D721Med (cell line): ENCODE data around the gene CFAP57.

Source experiments
- DNase-seq: peaks from one replicate; pipeline ENCODE4 v3.0.0; 2011; ENCODE audit warnings: low spot score; ENCODE audit not compliant: insufficient read length
- FAIRE-seq: peaks from 2 replicates; lab custom pipeline; 2011; peaks lifted over from hg19 to GRCh38; lab: Jason Lieb, UNC
- CTCF ChIP-seq: IDR thresholded peaks from 2 replicates; pipeline ENCODE4 v1.5.1; 2012; ENCODE audit warnings: mild to moderate bottlenecking, control low read depth; ENCODE audit not compliant: insufficient read depth; ENCODE audit errors: missing control alignments

Gene CFAP57

GRCh38 chr1:43272161-43272560 is 100.0 kb downstream of the CFAP57 start:
- DNase-seq (no peak), FAIRE-seq (no peak)
- no peak for TF ChIP-seq CTCF

DNA sequence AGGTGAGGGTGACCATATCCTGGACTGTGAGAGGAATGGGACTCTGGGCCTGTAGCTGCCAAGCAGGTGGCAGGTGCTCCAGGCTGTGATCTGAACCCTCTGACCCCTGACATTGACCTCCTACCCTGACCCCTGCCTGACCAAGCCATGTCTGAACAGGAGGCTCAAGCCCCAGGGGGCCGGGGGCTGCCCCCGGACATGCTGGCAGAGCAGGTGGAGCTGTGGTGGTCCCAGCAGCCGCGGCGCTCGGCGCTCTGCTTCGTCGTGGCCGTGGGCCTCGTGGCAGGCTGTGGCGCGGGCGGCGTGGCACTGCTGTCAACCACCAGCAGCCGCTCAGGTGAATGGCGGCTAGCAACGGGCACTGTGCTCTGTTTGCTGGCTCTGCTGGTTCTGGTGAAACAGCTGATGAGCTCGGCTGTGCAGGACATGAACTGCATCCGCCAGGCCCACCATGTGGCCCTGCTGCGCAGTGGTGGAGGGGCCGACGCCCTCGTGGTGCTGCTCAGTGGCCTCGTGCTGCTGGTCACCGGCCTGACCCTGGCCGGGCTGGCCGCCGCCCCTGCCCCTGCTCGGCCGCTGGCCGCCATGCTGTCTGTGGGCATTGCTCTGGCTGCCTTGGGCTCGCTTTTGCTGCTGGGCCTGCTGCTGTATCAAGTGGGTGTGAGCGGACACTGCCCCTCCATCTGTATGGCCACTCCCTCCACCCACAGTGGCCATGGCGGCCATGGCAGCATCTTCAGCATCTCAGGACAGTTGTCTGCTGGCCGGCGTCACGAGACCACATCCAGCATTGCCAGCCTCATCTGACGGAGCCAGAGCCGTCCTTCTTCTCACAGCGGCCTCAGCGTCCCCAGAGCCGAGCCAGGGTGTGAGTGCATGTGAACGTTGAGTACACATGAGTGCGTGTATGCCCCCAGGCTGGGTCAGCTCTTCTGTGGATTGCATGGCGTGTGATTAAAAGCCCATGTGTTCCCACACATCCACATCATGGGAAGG is 100.7 kb downstream of the CFAP57 start:
- FAIRE-seq, result no peak
- TF ChIP-seq CTCF, result no peak
- DNase-seq, result peak; percentile 1

- FAIRE-seq (no peak), DNase-seq (peak; percentile 2)
- no peak for TF ChIP-seq CTCF
These were observed 101.6 kb downstream of the CFAP57 start for GRCh38 chr1:43273708-43274107.

GRCh38 chr1:43274125-43274803 is 102.1 kb downstream of the CFAP57 start:
- DNase-seq, result peak; percentile 3
- no peak for TF ChIP-seq CTCF
- FAIRE-seq, result no peak

DNA sequence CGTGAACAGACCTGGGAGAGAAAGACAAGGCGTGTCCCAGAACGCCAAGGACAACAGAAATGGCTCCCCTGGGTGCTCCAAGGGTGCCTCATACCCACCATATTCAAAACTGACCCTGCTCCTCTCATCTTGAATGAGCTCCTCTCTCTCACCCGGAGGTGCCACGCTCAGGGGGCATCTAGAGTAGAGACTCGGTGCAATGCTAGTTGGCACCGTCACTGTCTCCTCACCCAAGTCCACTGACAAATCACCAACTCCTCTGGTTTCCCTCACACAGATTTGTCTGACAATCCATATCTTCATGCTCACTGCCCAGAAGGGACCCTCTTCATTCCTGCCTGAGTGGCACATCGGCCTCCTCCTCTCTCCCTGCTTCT is 102.7 kb downstream of the CFAP57 start:
- DNase-seq (peak; percentile 3), FAIRE-seq (no peak)
- TF ChIP-seq CTCF, result no peak

DNA sequence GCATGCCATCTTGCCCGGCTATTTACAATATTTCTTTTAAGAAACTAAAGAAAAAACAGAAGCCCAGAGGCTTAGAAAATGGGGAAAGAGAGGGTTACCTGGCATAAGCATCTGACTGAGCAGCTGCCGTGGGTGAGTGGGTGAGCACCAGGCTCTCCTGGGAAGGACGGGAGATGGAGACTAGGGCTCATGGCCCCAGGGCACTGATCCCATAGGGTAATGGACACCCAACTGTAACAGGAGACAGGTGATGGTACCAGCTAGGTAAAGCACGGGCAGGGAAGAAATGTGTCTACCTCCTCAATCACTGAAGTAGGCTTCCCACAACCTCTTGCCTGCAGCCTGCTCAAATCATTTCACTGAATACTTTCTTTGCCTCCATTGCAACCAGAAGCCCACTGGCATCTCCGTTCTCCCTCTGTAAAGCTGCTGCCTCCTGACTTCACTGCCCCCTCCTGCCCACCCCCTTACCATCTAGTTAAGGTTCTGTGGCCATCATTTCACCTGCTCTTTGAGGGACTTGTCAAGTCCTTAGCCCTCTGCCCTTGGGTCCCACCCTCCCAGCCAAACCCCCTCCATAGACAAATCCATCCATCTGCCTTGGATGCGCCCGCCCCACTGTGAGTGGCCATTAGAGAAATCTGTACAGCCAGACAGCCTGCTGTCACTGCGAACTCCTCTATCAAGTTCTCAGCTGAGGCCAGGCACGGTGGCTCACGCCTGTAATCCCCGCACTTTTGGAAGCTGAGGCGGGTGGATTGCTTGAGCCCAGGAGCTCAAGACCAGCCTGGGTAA is 103.9 kb downstream of the CFAP57 start:
- FAIRE-seq, result no peak
- no peak for TF ChIP-seq CTCF
- DNase-seq, result peak; percentile 1
